ENCODE data around the gene CYP27C1.
"Not testable (repeated sequence)": the region's sequence is repeated elsewhere in the genome, so short reads cannot be mapped to it uniquely, and the experiment has no call there.

Gene CYP27C1

DNA sequence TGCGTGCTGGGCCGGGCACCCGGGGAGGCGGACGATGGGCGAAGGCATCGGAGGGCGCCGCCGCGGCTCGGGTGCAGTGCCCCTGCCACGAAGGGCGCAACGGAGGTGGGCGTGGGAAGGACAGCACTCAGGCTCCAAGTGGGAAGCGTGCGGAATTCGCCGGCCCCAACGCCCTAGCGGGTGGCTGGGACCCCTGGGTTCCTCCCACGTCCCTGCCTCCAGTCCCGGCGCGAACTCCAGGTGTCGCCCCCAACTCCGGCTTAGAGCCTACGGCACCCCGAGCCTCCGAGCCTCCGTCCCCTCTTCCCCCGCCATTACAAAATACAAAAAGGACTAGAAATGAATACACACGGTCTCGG, 1.3 kb downstream of the CYP27C1 start:
- Mint-ChIP-seq H3K27ac (ENCODE audit: low read depth) (peak overlapping the region; percentile 46), H3K4me1 (peaks cover 22% of the 10 kb centered on the region), H3K9me3 (peaks cover 6% of the 10 kb centered on the region), H3K27me3 (peaks cover 70% of the 10 kb centered on the region), H3K36me3 (ENCODE audit: insufficient read depth) (peaks cover 2% of the 10 kb centered on the region), H3K4me3 (peak overlapping the region; percentile 64)
- DNase-seq (ENCODE audit: low spot score in 2 of 2), result no peak
- no peak for ATAC-seq (replicated peaks; ENCODE audit: extremely low read depth, poor library complexity, severe bottlenecking)

- Mint-ChIP-seq H3K4me3 (peak overlapping the region; percentile 35), H3K36me3 (ENCODE audit: insufficient read depth) (peaks cover 2% of the 10 kb centered on the region), H3K4me1 (peaks cover 22% of the 10 kb centered on the region), H3K27me3 (peaks cover 70% of the 10 kb centered on the region), H3K9me3 (peaks cover 6% of the 10 kb centered on the region), H3K27ac (ENCODE audit: low read depth) (no peak overlapping the region)
- no peak for ATAC-seq (replicated peaks; ENCODE audit: extremely low read depth, poor library complexity, severe bottlenecking)
- DNase-seq (ENCODE audit: low spot score in 2 of 2), result no peak
Measured at GRCh38 chr2:127217470-127218325, 2.4 kb downstream of the CYP27C1 start.

- ATAC-seq (replicated peaks; ENCODE audit: extremely low read depth, poor library complexity, severe bottlenecking), result no peak
- peaks cover 6% of the 10 kb centered on the region for H3K9me3 Mint-ChIP-seq
- peaks cover 3% of the 10 kb centered on the region for H3K36me3 Mint-ChIP-seq (ENCODE audit: insufficient read depth)
- no peak overlapping the region for H3K27ac Mint-ChIP-seq (ENCODE audit: low read depth)
- DNase-seq (ENCODE audit: low spot score in 2 of 2), result no peak
- peaks cover 22% of the 10 kb centered on the region for H3K4me1 Mint-ChIP-seq
- no peak overlapping the region for H3K4me3 Mint-ChIP-seq
- peaks cover 80% of the 10 kb centered on the region for H3K27me3 Mint-ChIP-seq
Measured at GRCh38 chr2:127216593-127216992, 3.5 kb downstream of the CYP27C1 start.

- H3K27ac Mint-ChIP-seq (ENCODE audit: low read depth), result no peak overlapping the region
- peaks cover 22% of the 10 kb centered on the region for H3K4me1 Mint-ChIP-seq
- DNase-seq (ENCODE audit: low spot score in 2 of 2), result no peak
- ATAC-seq (replicated peaks; ENCODE audit: extremely low read depth, poor library complexity, severe bottlenecking), result no peak
- peaks cover 3% of the 10 kb centered on the region for H3K36me3 Mint-ChIP-seq (ENCODE audit: insufficient read depth)
- H3K27me3 Mint-ChIP-seq, result peaks cover 85% of the 10 kb centered on the region
- H3K4me3 Mint-ChIP-seq, result no peak overlapping the region
- peaks cover 6% of the 10 kb centered on the region for H3K9me3 Mint-ChIP-seq
Measured at GRCh38 chr2:127216095-127216494, 4.0 kb downstream of the CYP27C1 start.

DNA sequence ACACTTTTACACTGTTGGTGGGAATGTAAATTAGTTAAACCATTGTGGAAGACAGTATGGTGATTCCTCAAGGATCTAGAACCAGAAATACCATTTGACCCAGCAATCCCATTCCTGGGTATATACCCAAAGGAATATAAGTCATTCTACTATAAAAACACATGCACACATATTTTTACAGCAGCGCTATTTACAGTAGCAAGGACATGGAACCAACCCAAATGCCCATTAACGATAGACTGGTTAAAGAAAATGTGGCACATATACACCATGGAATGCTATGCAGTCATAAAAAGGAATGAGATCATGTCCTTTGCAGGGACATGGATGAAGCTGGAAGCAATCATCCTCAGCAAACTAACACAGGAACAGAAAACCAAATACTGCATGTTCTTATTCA, 5.9 kb downstream of the CYP27C1 start:
- not testable (repeated sequence) for ATAC-seq (replicated peaks; ENCODE audit: extremely low read depth, poor library complexity, severe bottlenecking); H3K4me3 Mint-ChIP-seq; H3K9me3 Mint-ChIP-seq; H3K27ac Mint-ChIP-seq (ENCODE audit: low read depth); H3K36me3 Mint-ChIP-seq (ENCODE audit: insufficient read depth); DNase-seq (ENCODE audit: low spot score in 2 of 2)
- Mint-ChIP-seq H3K27me3 (peaks cover 90% of the 10 kb centered on the region), H3K4me1 (peaks cover 13% of the 10 kb centered on the region)

DNA sequence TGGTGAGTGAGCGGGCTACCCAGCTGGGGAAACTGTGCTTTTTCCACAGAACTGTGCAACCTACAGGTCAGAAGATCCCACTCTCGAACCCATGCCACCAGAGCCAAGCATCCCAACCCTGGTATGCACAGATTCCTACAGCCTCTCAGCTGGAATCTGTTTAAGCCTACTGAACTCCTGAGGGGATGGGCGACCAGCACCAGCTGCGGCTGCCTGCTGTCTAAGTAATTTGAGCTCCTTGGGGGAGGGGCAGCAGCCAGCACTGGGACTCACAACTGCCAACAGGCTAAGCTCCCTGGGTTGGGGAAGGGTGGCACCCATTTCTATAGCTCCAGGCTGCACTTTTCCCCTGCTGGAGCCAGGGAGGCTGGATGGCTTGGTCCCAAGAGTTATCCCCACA, 11.8 kb downstream of the CYP27C1 start:
- H3K9me3 Mint-ChIP-seq, result no peaks in the 10 kb centered on the region
- H3K27ac Mint-ChIP-seq (ENCODE audit: low read depth), result no peak overlapping the region
- DNase-seq (ENCODE audit: low spot score in 2 of 2) (no peak), ATAC-seq (replicated peaks; ENCODE audit: extremely low read depth, poor library complexity, severe bottlenecking) (no peak)
- no peak overlapping the region for H3K4me3 Mint-ChIP-seq
- no peaks in the 10 kb centered on the region for H3K4me1 Mint-ChIP-seq
- peaks cover 80% of the 10 kb centered on the region for H3K27me3 Mint-ChIP-seq
- peaks cover 1% of the 10 kb centered on the region for H3K36me3 Mint-ChIP-seq (ENCODE audit: insufficient read depth)

- DNase-seq (ENCODE audit: low spot score in 2 of 2) (no peak), ATAC-seq (replicated peaks; ENCODE audit: extremely low read depth, poor library complexity, severe bottlenecking) (no peak)
- Mint-ChIP-seq H3K4me1 (no peaks in the 10 kb centered on the region), H3K9me3 (no peaks in the 10 kb centered on the region), H3K4me3 (no peak overlapping the region), H3K27me3 (peaks cover 55% of the 10 kb centered on the region), H3K36me3 (ENCODE audit: insufficient read depth) (no peaks in the 10 kb centered on the region), H3K27ac (ENCODE audit: low read depth) (no peak overlapping the region)
Measured at GRCh38 chr2:127205218-127206125, 14.6 kb downstream of the CYP27C1 start.

GRCh38 chr2:127201452-127201851, 18.6 kb downstream of the CYP27C1 start:
- ATAC-seq (replicated peaks; ENCODE audit: extremely low read depth, poor library complexity, severe bottlenecking), result no peak
- no peak for DNase-seq (ENCODE audit: low spot score in 2 of 2)
- Mint-ChIP-seq H3K36me3 (ENCODE audit: insufficient read depth) (no peaks in the 10 kb centered on the region), H3K27ac (ENCODE audit: low read depth) (no peak overlapping the region), H3K4me3 (no peak overlapping the region), H3K9me3 (no peaks in the 10 kb centered on the region), H3K4me1 (peaks cover 6% of the 10 kb centered on the region), H3K27me3 (peaks cover 21% of the 10 kb centered on the region)

DNA sequence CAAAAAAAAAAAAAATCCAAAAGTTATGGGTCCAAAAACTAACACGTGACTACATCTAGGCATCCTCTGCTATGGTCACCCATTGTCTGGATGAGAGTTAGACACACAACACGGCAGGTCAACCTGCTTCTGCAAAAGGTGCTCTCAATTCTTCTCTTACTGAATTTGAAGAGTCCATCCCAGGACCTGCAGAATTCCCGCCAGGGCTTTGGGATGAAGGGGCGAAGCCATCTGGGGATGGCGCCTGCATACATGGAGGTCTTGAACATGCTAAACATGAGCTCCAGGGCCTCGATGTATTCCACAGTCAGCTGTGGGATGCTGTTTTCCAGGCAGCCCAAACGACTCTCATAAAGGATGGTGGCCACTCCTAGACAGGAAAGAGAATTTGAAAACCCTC, 19.1 kb downstream of the CYP27C1 start:
- peaks cover 18% of the 10 kb centered on the region for H3K27me3 Mint-ChIP-seq
- no peak overlapping the region for H3K27ac Mint-ChIP-seq (ENCODE audit: low read depth)
- H3K36me3 Mint-ChIP-seq (ENCODE audit: insufficient read depth), result no peaks in the 10 kb centered on the region
- no peaks in the 10 kb centered on the region for H3K9me3 Mint-ChIP-seq
- ATAC-seq (replicated peaks; ENCODE audit: extremely low read depth, poor library complexity, severe bottlenecking), result no peak
- DNase-seq (ENCODE audit: low spot score in 2 of 2), result no peak
- H3K4me3 Mint-ChIP-seq, result no peak overlapping the region
- peaks cover 6% of the 10 kb centered on the region for H3K4me1 Mint-ChIP-seq

DNA sequence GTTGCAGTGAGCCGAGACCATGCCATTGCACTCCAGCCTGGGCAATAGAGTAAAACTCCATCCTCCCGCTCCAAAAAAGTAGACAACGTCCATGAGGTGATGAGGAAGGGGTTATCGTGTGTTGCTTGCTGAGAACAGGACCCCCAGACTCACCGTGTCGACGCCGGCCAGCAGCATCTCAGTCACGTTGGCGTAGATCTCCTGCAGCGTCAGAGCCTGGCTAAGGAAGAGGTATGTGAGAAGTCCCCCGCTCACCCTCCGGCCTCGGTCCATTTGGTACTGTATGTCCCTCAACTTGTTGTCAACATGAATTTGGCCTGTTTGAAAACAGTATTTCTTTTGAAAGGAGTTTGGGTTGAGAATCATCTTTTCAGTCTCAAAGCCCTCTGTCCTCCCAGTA, 20.9 kb downstream of the CYP27C1 start:
- ATAC-seq (replicated peaks; ENCODE audit: extremely low read depth, poor library complexity, severe bottlenecking), result no peak
- H3K27ac Mint-ChIP-seq (ENCODE audit: low read depth), result no peak overlapping the region
- no peak overlapping the region for H3K4me3 Mint-ChIP-seq
- peaks cover 13% of the 10 kb centered on the region for H3K27me3 Mint-ChIP-seq
- DNase-seq (ENCODE audit: low spot score in 2 of 2), result no peak
- H3K36me3 Mint-ChIP-seq (ENCODE audit: insufficient read depth), result no peaks in the 10 kb centered on the region
- peaks cover 6% of the 10 kb centered on the region for H3K4me1 Mint-ChIP-seq
- no peaks in the 10 kb centered on the region for H3K9me3 Mint-ChIP-seq

GRCh38 chr2:127197475-127198385, 22.4 kb downstream of the CYP27C1 start:
- Mint-ChIP-seq H3K9me3 (no peaks in the 10 kb centered on the region), H3K27ac (ENCODE audit: low read depth) (peak overlapping the region; percentile 29), H3K4me3 (peak overlapping the region; percentile 79), H3K36me3 (ENCODE audit: insufficient read depth) (no peaks in the 10 kb centered on the region), H3K27me3 (peaks cover 11% of the 10 kb centered on the region), H3K4me1 (peaks cover 6% of the 10 kb centered on the region)
- ATAC-seq (replicated peaks; ENCODE audit: extremely low read depth, poor library complexity, severe bottlenecking), result peak; percentile 79
- DNase-seq (ENCODE audit: low spot score in 2 of 2), result peak in 1 of 2 donors; percentile 30

DNA sequence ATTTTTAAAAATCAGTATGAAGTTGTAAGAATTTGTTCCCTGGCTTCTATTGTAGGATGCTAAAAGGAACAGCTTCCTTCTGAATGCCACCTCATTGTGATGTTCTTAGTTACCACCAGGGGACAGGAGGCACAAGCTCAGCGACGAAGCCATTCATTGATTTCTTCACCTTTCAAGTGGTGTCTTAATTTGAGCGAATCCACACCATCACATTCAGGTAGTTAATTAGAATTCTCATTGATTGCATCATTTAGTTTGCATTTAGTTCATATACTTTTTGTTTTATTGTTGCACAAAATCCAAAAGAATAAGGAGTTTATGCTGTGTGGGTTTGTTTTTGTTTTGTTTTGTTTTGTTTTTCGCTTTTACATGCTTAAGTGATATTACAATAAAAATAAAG, 23.1 kb downstream of the CYP27C1 start:
- Mint-ChIP-seq H3K4me3 (peak overlapping the region; percentile 79), H3K27me3 (peaks cover 15% of the 10 kb centered on the region), H3K4me1 (peaks cover 6% of the 10 kb centered on the region), H3K36me3 (ENCODE audit: insufficient read depth) (no peaks in the 10 kb centered on the region), H3K27ac (ENCODE audit: low read depth) (no peak overlapping the region), H3K9me3 (no peaks in the 10 kb centered on the region)
- DNase-seq (ENCODE audit: low spot score in 2 of 2), result no peak
- no peak for ATAC-seq (replicated peaks; ENCODE audit: extremely low read depth, poor library complexity, severe bottlenecking)
